ENCODE data around the gene SKAP1.

SKAP1 gene

DNA sequence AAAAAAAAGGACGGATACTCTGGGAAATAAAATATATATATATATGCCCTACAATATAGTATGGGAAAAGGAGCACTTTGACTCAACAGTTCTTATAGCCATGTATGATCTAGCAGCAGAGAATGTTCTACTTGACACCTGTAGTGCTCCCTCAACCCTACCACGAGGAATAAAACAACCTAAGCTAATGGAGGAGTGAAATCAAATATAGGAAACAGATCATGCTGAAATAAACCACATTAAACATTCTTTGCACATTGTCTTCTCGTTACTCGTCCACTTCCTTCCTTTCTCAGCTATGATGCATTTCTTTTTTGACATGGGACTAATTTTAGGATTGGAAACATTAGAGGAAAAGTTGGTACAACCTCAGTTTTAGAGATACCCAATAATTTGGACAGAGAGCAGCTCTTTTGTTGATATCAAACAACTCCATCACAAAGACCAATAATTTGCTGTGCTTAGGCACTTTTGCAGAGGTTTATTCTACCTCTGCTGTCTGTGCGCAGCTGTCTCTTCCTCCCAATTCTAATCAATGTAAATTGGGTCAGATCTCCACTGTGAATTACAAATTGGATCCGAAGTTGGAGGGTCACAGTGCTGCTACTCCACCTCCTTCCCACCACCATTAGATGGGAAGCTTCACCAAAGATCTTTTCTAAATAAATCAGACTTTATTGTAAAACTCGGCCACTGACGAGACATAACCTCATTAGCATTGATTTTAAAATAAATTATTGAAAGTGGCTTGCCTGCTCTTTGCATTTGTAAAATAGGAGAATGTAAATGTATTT is 256.6 kb downstream of the SKAP1 start:
- no peak for DNase-seq (ENCODE audit: low read depth)

DNA sequence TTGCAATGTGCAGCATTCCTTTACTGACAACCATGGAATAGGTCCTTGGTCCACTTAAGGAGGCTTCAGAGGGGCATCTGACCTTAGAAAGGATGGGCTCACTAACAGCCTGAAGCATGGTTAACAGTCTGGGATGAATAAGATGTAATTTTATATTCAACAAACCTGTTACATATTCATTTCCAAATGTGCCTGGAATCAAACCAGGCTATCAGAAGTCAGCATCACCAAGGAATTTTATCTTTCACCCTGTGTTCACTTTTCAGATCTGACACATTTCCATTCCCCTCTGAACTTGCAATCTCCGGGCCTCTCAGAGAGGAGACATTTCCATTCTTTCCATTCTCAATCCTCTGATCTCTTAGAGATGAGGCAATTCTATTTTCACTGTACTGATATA is 260.1 kb downstream of the SKAP1 start:
- no peak for DNase-seq (ENCODE audit: low read depth)

DNA sequence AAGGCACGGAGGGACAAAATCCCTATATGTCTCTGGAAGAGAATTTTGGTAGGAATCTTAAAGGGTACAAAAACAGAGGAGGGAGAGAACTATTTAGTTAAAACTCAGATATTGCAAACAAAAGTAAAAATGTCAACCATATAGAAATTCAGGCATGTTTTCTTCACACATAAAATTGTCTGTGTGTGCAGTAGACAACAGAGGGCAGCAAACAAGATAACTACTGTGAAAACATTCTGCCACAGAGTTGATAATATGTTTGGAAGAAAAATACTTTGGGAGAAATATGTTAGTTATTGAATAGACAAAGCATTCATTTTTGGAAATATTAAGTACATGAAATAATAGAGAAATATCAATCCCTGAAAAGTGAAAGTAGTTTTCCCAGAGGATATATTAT is 266.2 kb downstream of the SKAP1 start:
- DNase-seq (ENCODE audit: low read depth) = no peak

DNA sequence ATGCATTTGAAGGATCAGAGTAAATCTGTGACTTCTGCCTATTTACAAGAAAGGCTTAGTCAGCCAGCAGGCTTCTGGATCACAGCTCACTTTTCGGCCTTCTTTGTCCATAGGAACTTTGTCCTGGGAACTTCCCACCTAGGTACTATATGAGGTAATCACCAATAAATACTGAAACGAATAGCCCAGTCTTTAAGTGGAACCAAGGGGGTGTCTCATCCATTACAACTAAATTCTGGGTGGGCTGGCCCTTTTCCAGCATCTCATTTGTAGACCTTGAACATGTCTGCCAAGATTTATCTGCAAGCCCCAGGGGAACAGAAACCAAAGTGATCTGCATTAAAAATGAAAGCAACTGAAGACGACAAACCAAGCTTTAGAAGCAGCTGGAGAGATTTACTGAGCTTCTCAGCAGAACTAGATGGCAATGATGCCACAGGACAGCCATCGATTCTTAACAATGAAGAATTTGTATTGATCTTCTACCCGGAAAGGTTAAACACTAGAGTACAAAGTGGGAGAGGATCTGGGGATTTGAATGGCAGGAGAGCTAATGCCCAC is 267.0 kb downstream of the SKAP1 start:
- DNase-seq (ENCODE audit: low read depth) = no peak

DNA sequence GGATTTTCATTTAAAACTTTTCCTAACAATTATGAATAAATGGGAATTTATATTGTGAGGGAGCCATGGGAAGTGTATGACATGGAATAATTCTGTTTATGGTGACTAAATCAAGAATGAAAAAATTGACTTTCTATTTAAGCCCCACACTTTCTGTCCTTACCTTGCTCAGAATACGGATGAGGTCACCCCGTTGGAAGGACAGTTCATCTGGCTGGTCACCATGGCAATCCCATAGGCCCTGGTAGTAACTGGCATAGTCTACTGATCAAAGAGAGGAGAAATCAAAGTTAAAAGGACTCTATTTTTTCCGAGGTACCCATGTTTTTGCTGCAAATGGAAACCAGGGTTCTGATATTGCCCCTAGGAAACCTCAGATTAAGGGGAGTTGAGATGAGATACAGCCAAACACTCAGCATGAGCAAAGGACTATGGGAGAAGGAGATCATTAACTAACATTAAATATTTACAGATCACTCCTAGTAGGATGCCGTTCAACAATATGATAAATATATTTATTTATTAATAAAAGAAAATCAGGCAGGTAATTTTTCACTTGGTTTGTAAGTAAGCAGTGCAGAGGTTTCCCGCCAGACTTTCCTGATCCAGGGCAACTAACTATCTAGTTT is 267.6 kb downstream of the SKAP1 start:
- no peak for DNase-seq (ENCODE audit: low read depth)

DNA sequence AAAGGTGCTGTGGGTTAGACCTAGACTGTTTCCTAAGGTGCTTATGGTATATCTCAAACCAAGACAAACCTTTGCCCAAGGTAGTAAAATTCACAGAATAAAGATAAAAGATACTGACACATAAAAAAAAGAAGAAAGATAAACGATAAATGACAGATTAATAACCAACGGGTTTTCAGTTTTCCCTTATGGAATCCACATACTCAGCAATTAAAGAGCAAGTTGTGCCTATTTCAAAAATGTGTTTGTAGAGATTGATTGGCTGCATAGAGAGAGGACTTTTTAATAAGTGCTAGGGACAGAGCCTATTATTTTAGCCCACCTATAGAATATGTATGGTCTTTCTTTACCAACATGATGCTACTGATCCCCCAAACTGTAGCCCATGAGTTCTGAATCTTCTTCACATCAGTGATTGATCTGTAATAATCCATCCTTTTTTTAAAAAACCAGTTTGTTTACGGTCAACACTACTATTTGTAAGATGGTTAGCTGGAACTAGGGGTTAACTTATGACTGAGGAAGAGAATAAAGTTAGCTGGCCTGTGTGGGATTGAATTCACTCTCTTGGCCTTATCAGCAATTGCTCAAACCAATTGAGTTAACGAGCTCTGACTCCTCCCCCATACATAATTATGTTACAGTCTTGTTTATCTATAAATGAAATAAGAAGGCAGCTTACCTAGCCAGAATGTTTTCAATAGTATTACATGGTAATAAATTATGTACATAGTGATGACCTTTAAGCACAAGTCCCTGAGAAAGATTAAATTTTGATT is 268.7 kb downstream of the SKAP1 start:
- DNase-seq (ENCODE audit: low read depth) = no peak

DNA sequence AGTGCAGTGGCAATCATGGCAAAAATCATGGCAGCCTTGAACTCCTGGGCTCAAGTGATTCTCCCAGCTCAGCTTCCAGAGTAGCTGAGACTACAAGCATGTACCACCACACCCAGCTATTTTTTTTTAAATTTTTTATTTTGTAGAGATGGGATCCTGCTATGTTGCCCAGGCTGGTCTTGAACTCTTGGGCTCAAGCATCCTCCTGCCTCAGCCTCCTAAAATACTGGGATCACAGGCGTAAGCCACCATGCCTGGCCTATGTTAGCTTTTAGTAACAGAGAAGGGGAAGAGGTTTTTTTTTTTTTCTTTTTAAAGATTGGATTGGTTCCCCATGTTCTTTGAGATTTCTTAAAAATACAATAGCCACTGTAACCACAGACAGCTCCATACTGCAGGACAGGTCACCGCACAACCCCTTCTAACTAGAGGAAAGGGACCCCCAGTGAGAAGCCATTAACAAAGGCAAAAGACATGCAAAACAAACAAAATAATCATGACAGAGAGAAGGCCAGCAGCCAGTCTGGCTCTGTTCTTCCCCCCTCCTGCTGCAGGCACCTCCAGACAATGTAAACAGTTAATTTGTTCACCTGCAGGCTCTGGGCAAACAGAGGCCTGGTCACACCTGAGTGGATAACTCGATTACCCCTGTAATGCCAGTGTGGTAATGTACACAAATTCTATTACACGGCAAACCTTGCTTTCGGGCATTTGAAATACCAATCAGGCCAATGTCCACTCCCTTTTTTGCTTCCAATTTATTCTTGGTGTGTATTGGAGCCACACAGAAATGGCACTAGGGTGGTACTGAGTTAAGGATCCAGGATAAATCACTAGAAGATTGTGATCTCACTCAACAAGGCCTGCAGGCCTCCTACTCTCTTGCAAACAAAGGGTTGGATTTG is 269.6 kb downstream of the SKAP1 start:
- DNase-seq (ENCODE audit: low read depth) = no peak

DNA sequence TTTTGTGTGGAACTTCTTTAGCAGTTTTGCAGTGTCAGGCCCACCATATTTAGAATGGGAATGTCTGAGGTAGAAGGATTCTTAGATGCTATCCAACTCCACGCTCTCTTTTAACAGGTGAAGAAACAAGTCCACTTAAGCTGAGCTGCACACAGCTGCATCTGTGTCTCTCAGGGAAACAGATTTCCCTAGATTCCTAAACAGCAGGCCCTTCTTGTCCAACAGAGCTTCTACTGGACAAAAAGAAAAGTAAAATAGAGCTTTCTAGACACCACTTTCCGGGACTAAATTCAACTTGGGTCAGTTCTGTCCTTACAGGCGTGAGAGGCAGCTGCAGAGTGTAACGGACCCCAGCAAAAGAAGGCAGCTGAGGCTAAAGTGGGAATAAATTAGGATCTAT is 270.8 kb downstream of the SKAP1 start:
- DNase-seq (ENCODE audit: low read depth) = no peak

DNA sequence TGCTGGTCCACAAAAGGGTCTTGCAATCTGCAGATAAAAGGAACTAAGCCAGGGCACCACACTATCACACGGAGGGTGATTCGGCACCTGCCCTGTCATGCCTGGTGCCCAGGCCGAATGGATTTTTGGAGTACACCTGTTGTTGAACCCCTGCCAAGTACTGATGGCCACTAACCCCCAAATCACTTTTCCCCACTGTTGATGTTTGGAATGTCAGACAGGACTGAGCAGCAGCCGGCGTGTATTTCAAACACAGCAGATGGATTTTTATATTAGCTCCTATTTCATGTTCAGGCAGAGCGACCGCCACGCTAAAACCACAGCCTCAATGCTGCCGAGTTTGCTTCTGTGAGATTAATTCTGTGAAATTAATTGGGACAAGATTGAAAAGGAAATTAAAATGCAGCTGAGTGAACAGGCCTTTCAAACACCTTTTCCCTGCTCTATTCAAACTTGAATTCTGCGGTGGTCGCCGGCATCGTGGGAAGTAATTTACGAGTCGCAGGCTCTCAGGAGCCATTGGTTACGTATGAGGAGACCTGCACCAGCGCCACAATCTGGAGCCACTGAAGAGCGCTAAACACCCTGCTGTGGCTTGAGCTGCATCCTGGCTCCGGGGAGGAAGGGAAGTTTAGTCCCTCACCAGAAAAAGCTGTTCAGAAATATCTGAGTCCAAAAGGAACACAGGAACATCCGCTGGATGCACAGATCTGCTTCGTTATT is 274.0 kb downstream of the SKAP1 start:
- DNase-seq (ENCODE audit: low read depth) = no peak

DNA sequence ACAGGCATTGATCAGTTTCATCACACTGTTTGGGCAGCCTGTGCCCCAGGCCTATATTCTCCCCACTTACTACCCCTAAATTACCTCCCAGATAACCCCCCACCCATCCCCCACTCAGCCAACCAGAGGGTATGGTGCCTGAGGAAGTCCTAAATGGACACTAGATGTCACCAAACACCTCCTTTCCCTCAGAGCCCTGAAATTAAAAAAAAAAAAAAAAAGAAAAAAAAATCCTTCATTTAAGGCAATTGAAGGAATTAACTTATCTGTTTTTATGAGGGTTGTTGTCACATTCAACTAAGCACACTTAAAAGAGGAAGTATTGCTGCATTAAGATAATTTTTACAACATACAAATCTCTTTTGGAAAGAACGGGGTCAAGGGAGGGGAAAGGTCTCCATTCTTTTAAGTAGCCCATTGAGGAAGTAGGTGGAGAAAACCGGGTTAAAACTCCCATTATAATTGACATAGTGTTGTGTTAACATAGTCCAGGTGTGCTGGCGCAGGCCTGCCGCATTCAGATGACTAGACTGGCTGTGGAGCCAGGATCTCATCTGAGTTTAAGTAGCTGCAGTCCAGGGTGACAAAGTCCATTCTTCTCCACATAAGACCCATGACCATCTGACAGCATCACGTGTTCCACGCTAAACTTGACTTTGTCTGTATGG is 276.2 kb downstream of the SKAP1 start:
- DNase-seq (ENCODE audit: low read depth) = no peak

DNA sequence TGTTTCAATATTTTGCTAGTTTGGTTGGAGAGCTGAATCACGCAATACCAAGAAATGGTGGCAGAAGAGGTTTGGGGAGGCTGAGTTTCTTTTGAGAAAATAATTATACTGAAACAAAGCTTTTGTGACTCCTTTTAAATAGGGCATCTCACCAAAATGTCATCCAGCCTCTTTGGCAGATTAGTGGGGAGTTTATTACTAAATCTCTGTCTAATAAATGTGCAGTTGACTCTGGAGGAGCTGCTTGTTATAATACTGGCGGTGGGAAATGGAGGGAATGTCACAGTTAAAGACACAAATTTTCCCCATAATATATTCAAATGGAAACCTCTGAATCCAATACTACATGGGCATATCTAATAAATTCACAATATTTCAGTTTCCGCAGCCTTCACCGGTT is 277.7 kb downstream of the SKAP1 start:
- DNase-seq (ENCODE audit: low read depth) = no peak

DNA sequence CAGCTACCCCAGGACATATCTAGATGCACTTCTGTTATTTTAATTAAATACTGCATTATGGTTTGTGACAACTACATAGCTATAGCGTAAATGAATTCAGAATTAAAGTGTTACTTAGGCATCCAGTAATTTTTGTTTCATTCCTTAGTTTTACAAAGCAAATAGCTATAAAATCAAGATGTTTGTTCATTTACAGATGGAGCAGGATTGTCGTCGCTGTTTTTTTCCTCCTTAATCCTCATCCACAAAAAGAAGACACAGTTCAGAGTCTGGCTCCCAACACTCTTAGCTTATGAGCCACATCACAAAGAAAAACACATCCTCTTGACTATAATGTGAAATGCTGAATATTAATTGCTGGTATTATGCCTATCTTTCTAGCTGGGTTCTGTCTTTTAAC is 278.8 kb downstream of the SKAP1 start:
- no peak for DNase-seq (ENCODE audit: low read depth)

DNA sequence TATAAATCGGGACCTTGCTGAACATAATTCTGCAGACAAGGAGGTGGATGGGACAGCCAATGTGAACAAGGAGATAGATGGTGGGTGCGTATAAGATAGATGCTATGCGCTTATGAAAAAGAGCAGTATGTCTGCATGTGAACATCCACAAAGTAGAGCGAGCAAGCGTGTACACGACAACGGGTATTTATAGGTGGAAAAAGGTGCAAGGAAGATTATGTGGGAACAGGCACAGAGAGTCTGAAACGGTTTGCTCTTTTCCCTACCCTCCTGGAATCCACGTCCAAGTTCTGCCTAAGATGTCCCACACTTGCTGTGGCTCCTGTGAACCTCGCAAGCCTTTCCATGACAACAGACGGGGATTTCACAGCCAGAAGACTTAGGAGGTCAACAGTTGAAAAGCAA is 279.4 kb downstream of the SKAP1 start:
- DNase-seq (ENCODE audit: low read depth) = no peak

DNA sequence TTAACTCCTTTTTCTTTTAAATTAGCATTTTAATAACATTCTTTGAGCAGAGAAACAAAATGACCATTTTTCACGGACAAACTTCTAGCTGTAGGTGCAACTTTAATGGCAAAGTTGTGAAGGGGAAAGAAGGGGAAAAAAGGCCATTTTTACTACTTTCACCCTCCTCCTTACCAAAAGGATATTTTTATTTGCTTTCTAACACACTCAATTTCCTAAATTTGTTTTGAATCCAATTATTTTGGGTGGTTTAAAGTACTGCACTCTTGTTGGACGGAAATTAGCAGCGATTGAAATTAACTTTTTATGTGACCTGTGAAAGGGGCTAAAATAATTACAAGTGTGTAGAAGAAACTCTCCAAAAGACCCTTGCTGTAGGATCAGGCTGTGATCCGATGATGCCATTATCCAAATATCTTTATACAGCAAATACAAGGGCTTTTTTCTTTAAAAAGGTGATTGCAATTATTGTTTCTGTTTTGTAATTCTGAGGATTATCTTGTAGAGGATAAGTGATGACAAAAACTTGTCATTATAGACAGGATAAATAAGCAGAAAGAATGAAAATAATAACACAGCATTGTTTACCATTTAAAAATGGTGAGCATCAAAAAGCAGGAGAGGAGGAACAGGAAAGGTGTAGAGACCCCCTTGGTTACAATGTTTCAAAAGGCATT is 280.1 kb downstream of the SKAP1 start:
- DNase-seq (ENCODE audit: low read depth) = no peak

DNA sequence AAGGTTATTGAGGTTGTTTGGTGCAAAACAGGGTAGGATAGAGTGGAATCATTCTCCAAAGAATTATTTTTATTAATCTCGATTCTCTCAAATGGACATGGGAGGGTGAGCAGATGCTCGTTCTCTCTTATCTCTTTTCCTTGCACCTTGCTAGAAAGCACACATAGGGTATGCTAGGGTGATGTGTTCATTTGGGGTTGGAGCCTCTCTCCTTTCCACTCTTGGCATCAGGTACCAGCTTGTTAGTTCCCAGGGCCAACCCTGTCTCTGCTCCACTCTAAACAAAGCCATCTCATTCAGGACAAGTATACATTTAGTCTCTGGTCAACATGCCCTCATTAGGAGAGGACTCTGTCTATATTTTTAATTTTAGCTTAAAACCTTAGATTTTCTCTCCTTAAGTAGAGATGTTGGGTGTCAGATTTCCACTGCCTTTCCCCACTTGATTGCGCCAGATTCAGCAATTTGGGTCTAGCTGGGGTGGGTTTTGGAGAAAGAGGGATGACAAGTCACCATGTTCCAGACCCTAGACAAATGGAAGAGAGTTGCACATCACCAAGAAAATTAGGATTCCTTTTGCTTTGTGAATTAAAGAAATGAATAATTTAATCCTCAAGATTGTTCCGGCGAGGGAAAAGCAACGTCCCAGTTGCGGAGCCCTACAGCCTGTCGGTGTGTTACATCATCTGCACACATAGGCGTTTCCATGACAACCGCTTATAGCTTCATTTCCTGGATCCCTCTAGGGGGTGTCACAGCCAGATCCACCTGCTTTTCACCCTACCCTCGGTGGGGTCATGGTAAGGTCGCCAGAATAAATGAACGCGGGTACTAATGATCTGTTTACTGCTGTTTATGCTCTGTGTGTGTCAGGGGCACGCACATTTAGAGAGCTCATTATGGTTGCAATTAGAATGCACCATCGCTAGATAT is 280.9 kb downstream of the SKAP1 start:
- DNase-seq (ENCODE audit: low read depth) = no peak

DNA sequence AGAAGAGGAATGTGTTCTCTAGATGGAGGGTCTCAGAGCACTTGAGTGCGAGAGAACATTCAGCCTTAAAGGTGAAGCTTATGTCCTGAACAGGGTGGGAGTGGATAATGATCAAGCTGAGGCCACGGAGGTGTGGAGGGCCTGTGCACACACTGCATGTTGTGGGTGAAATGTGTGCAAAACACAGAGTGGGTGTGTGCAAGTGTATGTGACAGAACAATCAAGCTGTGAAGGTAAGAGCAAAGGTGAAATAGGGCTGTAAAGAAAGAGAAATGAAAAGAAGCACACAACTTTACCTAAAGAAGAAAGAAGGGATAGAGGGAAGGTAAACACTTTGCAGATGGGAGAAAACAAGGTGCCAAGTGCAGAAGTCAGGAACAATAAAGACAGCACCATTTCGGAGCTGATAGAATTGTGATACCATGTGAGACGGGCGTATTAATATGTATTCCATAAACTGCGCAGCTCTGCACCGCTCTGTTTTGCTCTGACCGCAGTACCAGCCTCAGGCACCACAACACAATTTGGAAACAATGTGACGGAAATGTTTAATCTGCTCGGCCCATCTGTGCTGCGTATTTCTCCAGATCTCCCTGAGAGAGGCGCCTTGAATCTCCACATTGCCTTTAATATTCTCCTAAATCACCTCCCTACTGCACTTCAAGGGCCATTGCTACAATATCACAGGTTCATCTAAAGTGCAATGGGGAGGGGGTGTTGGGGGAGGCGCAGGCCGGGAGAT is 281.8 kb downstream of the SKAP1 start:
- DNase-seq (ENCODE audit: low read depth) = no peak

DNA sequence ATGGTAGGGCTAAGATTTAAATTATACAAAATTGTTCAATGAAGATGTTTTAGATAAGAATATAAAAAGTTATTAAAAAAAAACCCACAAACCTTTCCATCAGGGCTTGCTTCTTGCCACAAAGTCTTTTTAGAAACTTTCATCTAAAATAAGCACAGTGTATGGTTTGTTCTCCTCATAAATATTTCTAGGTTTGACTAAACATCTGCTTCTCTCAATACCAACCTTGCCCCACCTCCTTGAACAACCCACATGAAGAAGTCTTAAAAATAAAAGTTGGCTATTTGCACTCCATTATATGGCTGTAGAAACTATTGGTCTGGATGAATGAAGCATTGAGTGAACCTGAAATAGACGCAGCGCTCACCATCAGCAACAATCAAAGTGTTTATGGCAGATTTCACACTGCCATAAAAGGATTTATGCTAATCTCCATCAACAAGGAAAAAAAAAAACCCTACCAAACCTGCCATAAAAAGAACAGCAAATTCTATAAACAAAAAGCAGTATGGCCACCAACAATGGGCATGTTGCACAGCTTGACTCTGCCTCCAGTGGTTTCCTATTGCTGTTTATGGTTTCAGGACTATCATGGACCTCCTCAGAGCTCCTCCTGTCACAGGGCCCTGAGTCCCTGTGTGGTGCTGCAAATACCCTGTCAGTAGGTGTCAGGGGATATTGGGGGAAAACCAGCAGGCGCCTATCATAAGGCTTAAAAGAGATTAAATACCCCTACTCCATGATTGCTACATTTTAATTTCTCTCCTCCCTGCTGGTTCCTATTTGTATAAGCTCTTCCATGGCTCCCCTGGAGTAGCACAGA is 284.8 kb downstream of the SKAP1 start:
- no peak for DNase-seq (ENCODE audit: low read depth)
